ENCODE results near the gene UBTD1. TPM values are rescaled to one million over a fixed set of nuclear protein-coding genes. Genes with fewer than 3 reads are reported as not detected.

Gene UBTD1
- total and polyA plus RNA-seq, 10 of the 15 experiments (the other 5 are each of a cell fraction or from before 2014, with no cell fraction given) = 0.04 to 1.5 (median 1.2) TPM; not detected in 1

DNA sequence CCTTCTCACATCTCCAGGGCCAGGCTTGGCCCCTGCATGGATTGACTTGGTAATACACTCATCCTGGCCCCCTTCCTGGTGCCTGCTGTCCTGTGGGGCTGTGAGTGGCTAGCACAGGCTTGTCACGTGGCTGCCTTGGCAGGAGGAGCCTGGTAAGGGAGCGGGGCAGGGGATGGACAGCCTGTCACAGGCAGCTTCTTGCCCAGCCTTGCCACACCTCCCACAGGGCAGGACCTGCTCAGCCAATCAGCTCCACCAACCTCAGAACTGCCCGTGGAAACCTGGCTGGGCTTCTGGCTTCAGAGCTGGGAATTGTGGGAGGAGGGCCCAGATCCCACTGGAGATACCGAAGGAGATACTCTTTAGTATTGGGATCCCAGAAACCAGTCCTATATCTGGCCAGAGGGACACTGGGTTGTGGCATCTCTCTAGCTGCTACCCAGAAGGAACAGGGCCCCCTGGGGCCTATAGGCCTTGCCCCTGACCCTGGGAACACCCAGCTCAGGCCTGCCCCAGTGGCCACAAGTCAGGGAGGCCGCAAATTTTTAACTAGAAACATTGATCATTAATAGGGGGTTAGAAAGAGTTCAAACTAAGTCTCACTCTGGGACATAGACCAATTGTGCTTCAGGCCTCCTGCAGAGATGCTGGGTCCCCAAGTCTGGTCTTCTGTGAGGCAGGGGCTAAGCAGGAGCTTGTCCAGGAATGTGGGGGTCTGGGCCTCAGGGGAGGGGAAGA is 85.5 kb downstream of the UBTD1 start, which contains the start of gene HOGA1 (continued):
- TF ChIP-seq NR2C2 (IDR thresholded peaks at IDR 0.05; ENCODE audit: borderline replicate concordance, control insufficient read depth, insufficient read length, low read depth) = no peak

DNA sequence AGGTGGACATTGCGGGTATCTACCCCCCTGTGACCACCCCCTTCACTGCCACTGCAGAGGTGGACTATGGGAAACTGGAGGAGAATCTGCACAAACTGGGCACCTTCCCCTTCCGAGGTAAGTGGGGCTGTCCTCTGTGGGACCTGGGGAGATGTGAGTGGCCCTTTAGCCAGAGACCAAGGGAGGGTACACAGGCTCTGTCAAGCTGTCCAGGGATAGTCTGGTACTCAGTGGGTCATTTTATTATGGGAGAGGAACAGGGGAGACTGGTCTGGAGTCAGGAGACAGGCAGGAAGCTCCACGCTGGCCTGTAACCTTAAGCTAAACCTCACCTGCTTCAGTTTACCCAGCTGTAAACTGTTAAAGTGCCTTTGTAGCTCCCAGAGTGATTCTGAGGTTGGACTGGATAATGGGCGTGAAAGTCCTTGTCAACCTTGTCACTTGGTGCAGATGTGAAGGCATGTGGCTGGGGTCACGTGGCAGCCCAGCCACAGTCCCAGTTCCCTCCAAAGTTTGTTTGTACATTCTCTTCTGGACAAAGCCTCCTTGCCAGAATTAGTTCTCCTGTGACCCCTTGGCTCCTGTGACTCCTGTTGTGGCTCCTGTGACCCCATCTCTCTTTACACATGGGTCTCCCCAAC is 86.2 kb downstream of the UBTD1 start:
- Histone ChIP-seq H3K9ac (ENCODE audit: control insufficient read depth, insufficient read depth, low read length) (no peak overlapping the region), H3K27ac (ENCODE audit: control insufficient read depth, insufficient read depth) (no peak overlapping the region), H3K79me2 (ENCODE audit: control insufficient read depth, insufficient read depth, low read length) (no peaks in the 10 kb centered on the region), H3K4me1 (ENCODE audit: control insufficient read depth, insufficient read depth, low read length) (no peaks in the 10 kb centered on the region), H3K4me2 (ENCODE audit: control insufficient read depth, insufficient read depth) (no peak overlapping the region), H2AFZ (ENCODE audit: control insufficient read depth, low read depth, low read length) (no peak overlapping the region; the same call in 1 of the 2 replicates), H3K9me3 (replicated peaks; ENCODE audit: control insufficient read depth, insufficient read depth, low read length) (no peaks in the 10 kb centered on the region), H3K4me3 (no peak overlapping the region), H3K36me3 (ENCODE audit: control insufficient read depth in 2 of 2, insufficient read depth in 2 of 2, low read length in 1 of 2) (no peaks in the 10 kb centered on the region), H4K20me1 (ENCODE audit: control insufficient read depth, insufficient read depth) (no peaks in the 10 kb centered on the region), H3K27me3 (replicated peaks in 1 of 2; ENCODE audit: control insufficient read depth in 2 of 2, insufficient read depth in 2 of 2, low read length in 1 of 2) (no peaks in the 10 kb centered on the region)
- TF ChIP-seq CREM (IDR thresholded peaks at IDR 0.05; ENCODE audit: low read depth) = no peak
- no peak for TF ChIP-seq TCF3 (IDR thresholded peaks at IDR 0.05; ENCODE audit: borderline replicate concordance, insufficient read depth, low read depth, low read length)
- TF ChIP-seq, protein P1, sequence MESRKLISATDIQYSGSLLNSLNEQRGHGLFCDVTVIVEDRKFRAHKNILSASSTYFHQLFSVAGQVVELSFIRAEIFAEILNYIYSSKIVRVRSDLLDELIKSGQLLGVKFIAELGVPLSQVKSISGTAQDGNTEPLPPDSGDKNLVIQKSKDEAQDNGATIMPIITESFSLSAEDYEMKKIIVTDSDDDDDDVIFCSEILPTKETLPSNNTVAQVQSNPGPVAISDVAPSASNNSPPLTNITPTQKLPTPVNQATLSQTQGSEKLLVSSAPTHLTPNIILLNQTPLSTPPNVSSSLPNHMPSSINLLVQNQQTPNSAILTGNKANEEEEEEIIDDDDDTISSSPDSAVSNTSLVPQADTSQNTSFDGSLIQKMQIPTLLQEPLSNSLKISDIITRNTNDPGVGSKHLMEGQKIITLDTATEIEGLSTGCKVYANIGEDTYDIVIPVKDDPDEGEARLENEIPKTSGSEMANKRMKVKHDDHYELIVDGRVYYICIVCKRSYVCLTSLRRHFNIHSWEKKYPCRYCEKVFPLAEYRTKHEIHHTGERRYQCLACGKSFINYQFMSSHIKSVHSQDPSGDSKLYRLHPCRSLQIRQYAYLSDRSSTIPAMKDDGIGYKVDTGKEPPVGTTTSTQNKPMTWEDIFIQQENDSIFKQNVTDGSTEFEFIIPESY (IDR thresholded peaks at IDR 0.05) = no peak
- TF ChIP-seq, protein P2, sequence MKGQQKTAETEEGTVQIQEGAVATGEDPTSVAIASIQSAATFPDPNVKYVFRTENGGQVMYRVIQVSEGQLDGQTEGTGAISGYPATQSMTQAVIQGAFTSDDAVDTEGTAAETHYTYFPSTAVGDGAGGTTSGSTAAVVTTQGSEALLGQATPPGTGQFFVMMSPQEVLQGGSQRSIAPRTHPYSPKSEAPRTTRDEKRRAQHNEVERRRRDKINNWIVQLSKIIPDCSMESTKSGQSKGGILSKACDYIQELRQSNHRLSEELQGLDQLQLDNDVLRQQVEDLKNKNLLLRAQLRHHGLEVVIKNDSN (IDR thresholded peaks at IDR 0.05; ENCODE audit: borderline replicate concordance, extremely low read length, insufficient read depth, low read depth, low read length) = peak; percentile 26
- no peak for TF ChIP-seq BCL11A (IDR thresholded peaks at IDR 0.05; ENCODE audit: low read depth, low read length)
- TF ChIP-seq NR2C1 (IDR thresholded peaks at IDR 0.05) = no peak
- TF ChIP-seq RAD51 (IDR thresholded peaks at IDR 0.05) = peak; percentile 61; the same call in 1 of the 2 replicates
- no peak for TF ChIP-seq MTA2 (IDR thresholded peaks at IDR 0.05; ENCODE audit: low read depth)
- no peak for TF ChIP-seq CHD4 (IDR thresholded peaks at IDR 0.05)
- no peak for TF ChIP-seq HCFC1 (IDR thresholded peaks at IDR 0.05; ENCODE audit: low read length)
- TF ChIP-seq ESRRA (IDR thresholded peaks at IDR 0.05; ENCODE audit: low read length) = no peak
- no peak for TF ChIP-seq DPF2 (IDR thresholded peaks at IDR 0.05)
- no peak for TF ChIP-seq TARDBP (IDR thresholded peaks at IDR 0.05; ENCODE audit: borderline replicate concordance)
- TF ChIP-seq, protein P3, sequence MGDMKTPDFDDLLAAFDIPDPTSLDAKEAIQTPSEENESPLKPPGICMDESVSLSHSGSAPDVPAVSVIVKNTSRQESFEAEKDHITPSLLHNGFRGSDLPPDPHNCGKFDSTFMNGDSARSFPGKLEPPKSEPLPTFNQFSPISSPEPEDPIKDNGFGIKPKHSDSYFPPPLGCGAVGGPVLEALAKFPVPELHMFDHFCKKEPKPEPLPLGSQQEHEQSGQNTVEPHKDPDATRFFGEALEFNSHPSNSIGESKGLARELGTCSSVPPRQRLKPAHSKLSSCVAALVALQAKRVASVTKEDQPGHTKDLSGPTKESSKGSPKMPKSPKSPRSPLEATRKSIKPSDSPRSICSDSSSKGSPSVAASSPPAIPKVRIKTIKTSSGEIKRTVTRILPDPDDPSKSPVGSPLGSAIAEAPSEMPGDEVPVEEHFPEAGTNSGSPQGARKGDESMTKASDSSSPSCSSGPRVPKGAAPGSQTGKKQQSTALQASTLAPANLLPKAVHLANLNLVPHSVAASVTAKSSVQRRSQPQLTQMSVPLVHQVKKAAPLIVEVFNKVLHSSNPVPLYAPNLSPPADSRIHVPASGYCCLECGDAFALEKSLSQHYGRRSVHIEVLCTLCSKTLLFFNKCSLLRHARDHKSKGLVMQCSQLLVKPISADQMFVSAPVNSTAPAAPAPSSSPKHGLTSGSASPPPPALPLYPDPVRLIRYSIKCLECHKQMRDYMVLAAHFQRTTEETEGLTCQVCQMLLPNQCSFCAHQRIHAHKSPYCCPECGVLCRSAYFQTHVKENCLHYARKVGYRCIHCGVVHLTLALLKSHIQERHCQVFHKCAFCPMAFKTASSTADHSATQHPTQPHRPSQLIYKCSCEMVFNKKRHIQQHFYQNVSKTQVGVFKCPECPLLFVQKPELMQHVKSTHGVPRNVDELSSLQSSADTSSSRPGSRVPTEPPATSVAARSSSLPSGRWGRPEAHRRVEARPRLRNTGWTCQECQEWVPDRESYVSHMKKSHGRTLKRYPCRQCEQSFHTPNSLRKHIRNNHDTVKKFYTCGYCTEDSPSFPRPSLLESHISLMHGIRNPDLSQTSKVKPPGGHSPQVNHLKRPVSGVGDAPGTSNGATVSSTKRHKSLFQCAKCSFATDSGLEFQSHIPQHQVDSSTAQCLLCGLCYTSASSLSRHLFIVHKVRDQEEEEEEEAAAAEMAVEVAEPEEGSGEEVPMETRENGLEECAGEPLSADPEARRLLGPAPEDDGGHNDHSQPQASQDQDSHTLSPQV (IDR thresholded peaks at IDR 0.05) = no peak
- intact Hi-C loops (cut with micrococcal nuclease; ENCODE audit: unreplicated experiment) (no loop called here), in situ Hi-C loops (cut with MboI) (no loop called here)
- WGBS (ENCODE audit: insufficient coverage, insufficient replicate concordance, low lambda C conversion rate, missing lambda C conversion rate) = 28% methylated on average over 5 of the region's 5 CpGs
- no TSS peak for BruUV-seq (replicated peaks)
- no peak for FAIRE-seq
- no peak for DNase-seq (ENCODE audit: low read depth, low spot score)
- ChIA-PET RAD21 (ENCODE audit: unreplicated experiment) (no interaction called here), SMC1A (ENCODE audit: uncharacterized antibody, unreplicated experiment) (interaction anchor here (1.9 kb wide), 1 partner anchor 13 kb away, joined by 7 read pairs; no protein-coding TSS in a partner anchor), CTCF (interaction anchor here (4.7 kb wide), 1 partner anchor 13 kb away, joined by 29 read pairs; the partner anchor contains the start of gene ANKRD2), POLR2A (interaction anchor here (1.1 kb wide), 1 partner anchor 20 kb away, joined by 3 read pairs; no protein-coding TSS in a partner anchor)
- no peak for ATAC-seq

All from GM12878 (cell line).